Skeletal muscle tissue (tissue), 5 donors: ENCODE data around the gene PGAP3. TPM values are rescaled to one million over a fixed set of nuclear protein-coding genes. Genes with fewer than 3 reads are reported as not detected.
A peak's percentile ranks its signal among the peaks of the same experiment; 100 is the strongest.

Source experiments
- H3K27ac ChIP-seq: one replicate; pipeline ENCODE4 v1.7.0; 2013; ENCODE audit warnings: mild to moderate bottlenecking, low read depth, low read length, inconsistent platforms
- H3K27me3 ChIP-seq, 3 donors: one replicate each; pipeline ENCODE4 v1.7.0; 2013; ENCODE audit warnings: low read length in 3 of 3; ENCODE audit not compliant: control insufficient read depth in 3 of 3, insufficient read depth in 3 of 3
- H3K36me3 ChIP-seq, 3 donors: one replicate each; pipeline ENCODE4 v1.7.0; 2013; ENCODE audit warnings: low read length in 3 of 3; ENCODE audit not compliant: control insufficient read depth in 3 of 3, insufficient read depth in 3 of 3
- H3K4me1 ChIP-seq, 3 donors: one replicate each; pipeline ENCODE4 v1.7.0; 2013; ENCODE audit warnings: low read length in 3 of 3, mild to moderate bottlenecking in 3 of 3; ENCODE audit not compliant: control insufficient read depth in 3 of 3, insufficient read depth in 3 of 3
- H3K4me3 ChIP-seq, 3 donors: one replicate each; pipeline ENCODE4 v1.7.0; 2013; ENCODE audit warnings: low read length in 3 of 3
- H3K9ac ChIP-seq, 3 donors: one replicate each; pipeline ENCODE4 v1.7.0; 2013; ENCODE audit warnings: low read length in 3 of 3, mild to moderate bottlenecking in 3 of 3, moderate library complexity in 2 of 3, low read depth in 1 of 3
- H3K9me3 ChIP-seq, 3 donors: one replicate each; pipeline ENCODE4 v1.7.0; 2013; ENCODE audit warnings: low read length in 3 of 3; ENCODE audit not compliant: control insufficient read depth in 3 of 3
- small RNA-seq: library from RNA; depleted of rRNA; stranded (forward); fragments of <200 nt; gene quantifications from one replicate; pipeline ENCODE3, GENCODE V24; 2014
- total RNA-seq: library from RNA; depleted of rRNA; stranded (reverse); fragments of >200 nt; gene quantifications from one replicate; pipeline ENCODE4 v1.2.3, GENCODE V29; 2014
- donor health status: Osteomylitis.

Gene PGAP3
- total RNA-seq, 1 donor from 2014 or later: 7.3 TPM

DNA sequence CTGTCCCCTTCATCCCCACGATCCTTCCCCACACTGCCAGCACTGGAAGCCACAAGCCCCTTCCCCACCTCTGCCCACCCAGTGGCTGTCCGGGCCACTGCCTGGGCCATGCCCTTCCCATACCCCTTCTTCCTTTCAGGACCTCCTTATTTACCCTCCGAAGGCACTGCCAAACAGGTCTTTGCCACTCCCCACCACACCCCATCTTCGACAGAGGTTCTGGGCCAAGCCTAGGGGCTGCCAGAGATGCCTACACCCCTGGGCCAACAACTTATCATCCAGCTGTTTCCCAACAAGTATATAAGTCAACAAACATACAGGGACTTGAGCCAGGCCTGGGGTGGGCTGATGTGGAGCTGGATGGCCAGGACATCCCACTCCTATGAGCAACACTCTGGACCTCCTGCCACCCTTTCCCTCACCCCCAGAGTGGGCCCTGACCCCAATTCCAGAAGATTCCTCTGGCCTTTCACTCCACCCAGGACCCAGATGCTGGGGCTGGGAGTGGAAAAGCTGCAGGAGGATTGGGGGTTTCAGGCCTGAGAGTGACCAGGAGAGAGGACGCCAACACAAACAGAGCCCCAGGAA, 62.6 kb downstream of the PGAP3 start:
- Histone ChIP-seq H3K9me3 (no peaks in the 10 kb centered on the region), H3K36me3 (no peaks in the 10 kb centered on the region), H3K9ac (no peak overlapping the region), H3K4me3 (no peak overlapping the region), H3K27ac (no peak overlapping the region), H3K27me3 (peaks cover 35 to 63% (median 61%) of the 10 kb centered on the region in 3 donors), H3K4me1 (peaks cover 9 to 14% (median 11%) of the 10 kb centered on the region in 3 donors)

DNA sequence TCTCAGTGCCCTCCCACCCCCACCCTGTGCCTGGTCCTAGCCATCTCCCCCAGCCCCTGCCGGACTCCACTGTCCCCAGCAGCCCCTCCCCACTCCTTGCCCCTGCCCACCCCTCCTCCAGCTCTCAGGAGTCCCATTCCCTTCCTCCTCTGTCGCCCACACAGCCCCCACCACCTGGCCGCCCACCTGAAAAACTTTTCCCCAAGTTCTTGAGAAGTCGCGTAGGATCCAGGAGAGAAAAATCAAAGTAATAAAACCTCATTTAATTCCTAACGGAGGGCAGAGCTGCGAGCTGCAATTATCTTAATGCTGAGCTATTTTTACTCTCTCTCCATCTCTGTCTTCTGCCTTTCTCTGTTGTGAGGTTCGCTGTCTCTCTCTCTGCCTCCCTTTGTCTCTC, 63.5 kb downstream of the PGAP3 start:
- Histone ChIP-seq H3K36me3 (no peaks in the 10 kb centered on the region), H3K4me1 (peaks cover 9 to 14% (median 11%) of the 10 kb centered on the region in 3 donors), H3K27me3 (peaks cover 29 to 54% (median 52%) of the 10 kb centered on the region in 3 donors), H3K9ac (no peak overlapping the region), H3K4me3 (no peak overlapping the region), H3K27ac (no peak overlapping the region), H3K9me3 (no peaks in the 10 kb centered on the region)

DNA sequence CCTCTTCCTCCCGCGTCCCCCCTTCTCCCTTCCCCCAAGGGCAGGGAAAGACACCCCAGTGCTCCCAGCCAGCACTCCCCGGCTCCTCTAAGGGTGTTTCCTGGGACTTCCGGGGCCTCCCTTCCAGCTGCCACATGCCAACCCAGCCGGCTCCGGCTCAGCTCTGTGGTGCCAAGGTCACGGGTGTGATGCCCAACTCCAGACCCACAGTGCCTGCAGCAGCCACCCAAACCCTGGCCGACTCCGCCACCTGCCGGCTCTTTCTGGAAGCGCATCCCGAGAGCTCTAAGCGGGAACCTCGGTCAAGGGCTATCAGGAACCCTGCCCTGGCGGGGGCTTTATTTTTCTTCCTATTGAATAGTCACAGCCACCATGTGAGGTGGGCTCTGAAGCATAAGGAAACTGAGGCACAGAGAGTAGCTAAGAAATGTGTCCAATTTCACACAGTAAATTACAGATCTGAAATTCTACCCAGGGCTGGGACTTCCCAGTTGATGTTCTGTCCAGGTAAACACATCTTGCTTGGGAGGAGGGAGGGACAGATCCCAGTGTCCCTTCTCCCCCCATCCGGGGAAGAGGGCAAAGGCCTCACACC, 64.4 kb downstream of the PGAP3 start:
- H3K27ac ChIP-seq: no peak overlapping the region
- no peak overlapping the region for H3K9ac ChIP-seq
- peaks cover 29 to 47% (median 46%) of the 10 kb centered on the region in 3 donors for H3K27me3 ChIP-seq
- no peak overlapping the region for H3K4me3 ChIP-seq
- no peaks in the 10 kb centered on the region for H3K36me3 ChIP-seq
- no peaks in the 10 kb centered on the region for H3K9me3 ChIP-seq
- H3K4me1 ChIP-seq: peaks cover 13 to 18% (median 14%) of the 10 kb centered on the region in 3 donors

DNA sequence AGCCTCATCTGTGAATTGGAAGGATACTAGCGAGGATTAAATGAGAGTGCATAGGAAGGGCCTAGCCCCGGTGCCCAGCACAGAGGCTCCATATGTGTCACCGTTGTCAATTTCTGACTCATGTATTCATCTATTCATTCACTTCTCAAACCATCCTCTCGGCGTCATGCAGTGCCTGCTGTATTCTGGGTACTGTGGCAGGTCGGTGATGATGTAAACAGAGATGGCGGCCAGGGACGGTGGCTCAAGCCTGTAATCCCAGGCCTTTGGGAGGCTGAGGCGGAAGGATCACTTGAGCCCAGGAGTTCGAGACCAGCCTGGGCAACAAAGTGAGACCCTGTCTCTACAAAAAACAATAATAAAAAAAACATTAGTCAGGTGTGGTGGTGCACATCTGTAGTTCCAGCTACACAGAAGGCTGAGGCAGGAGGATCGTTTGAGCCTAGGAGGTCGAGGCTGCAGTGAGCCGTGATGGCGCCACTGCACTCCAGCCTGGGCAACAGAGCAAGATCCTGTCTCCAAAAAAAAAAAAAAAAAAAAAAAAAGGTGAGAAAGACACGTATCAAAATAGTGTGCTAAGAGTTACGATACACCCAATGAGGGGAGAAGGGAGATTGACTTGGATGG, 65.4 kb downstream of the PGAP3 start:
- peaks cover 23 to 40% (median 38%) of the 10 kb centered on the region in 3 donors for H3K27me3 ChIP-seq
- peaks cover 14 to 21% (median 14%) of the 10 kb centered on the region in 3 donors for H3K4me1 ChIP-seq
- no peaks in the 10 kb centered on the region for H3K9me3 ChIP-seq
- peak overlapping the region in 1 of 3 donors; percentile 20 for H3K4me3 ChIP-seq
- H3K36me3 ChIP-seq: no peaks in the 10 kb centered on the region
- H3K27ac ChIP-seq: no peak overlapping the region
- H3K9ac ChIP-seq: no peak overlapping the region

DNA sequence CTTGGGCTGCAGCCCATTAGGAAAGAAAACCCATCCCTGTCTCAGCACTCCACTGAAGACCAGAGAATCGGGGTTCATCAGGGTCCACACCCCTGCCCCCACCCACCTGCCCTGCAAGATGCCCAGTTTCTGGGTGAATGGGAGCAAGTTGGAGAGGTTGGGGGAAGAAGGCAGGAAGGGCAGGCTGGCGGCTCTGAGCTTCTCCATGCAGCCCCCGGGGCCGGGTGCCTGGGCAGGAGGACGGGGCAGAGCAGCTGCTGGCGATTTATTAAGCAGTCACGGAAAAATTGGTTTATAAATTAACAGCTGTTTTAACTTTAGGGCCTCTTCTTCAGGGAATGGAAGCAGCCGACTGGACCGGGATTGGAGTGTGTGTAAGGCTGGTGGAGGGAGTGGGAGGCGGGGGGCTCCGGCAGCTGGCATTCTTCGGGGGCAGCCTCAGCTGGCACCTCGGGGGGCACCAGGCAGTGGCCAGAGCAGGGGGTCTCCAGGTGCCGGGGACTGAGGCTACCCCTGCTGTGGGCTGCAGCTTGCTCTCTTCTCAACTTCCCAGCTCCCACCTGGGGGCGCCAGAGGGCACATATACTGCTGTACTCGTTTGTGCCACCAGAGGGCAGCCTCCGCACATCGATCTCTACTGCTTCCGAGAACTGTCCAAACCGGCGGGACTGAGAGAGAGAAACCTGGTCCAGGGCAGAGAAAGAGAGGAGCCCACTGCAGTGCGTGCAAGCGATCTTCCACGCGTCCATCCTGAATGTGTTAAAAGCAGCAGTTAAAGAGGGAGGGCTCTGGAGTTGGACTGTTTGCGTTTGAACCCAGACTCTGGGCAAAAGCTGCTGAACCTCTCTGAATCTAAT, 66.1 kb downstream of the PGAP3 start:
- Histone ChIP-seq H3K9ac (peak overlapping the region in 1 of 3 donors; percentile 12), H3K36me3 (no peaks in the 10 kb centered on the region), H3K27ac (no peak overlapping the region), H3K4me3 (peak overlapping the region in 2 of 3 donors; percentile 20 to 35), H3K4me1 (peaks cover 10 to 19% (median 12%) of the 10 kb centered on the region in 3 donors), H3K27me3 (peaks cover 24 to 40% (median 36%) of the 10 kb centered on the region in 3 donors), H3K9me3 (no peaks in the 10 kb centered on the region)

Small RNA genes within 50 kb of the gene (small RNA-seq; reads per million reads assigned to genes)
- 0.28 reads per million, percentile 25 among the genes with 10 or more reads in this experiment for gene MIR4728

Other genes with a start within 250 kb of the PGAP3 start
- gene MED1, start 236.8 kb downstream of the PGAP3 start, total RNA-seq: 20.9 TPM
- gene CDK12, start 226.6 kb downstream of the PGAP3 start, total RNA-seq: 29.2 TPM
- gene NEUROD2, start 80.1 kb downstream of the PGAP3 start, total RNA-seq: not detected
- 3.1 TPM for gene PPP1R1B, start 61.1 kb downstream of the PGAP3 start, total RNA-seq
- gene STARD3, start 50.9 kb downstream of the PGAP3 start, total RNA-seq: 11.5 TPM
- gene TCAP, start 22.7 kb downstream of the PGAP3 start, total RNA-seq: 78.8 TPM
- 0.52 TPM for gene PNMT, start 19.6 kb downstream of the PGAP3 start, total RNA-seq
- 69.9 TPM for gene ERBB2, start 12.0 kb upstream of the PGAP3 start, total RNA-seq
- gene MIEN1, start 42.5 kb upstream of the PGAP3 start, total RNA-seq: 6.3 TPM
- not detected for gene GRB7, start 49.9 kb upstream of the PGAP3 start, total RNA-seq
- gene IKZF3, start 176.3 kb upstream of the PGAP3 start, total RNA-seq: 0.52 TPM
- gene ZPBP2, start 180.1 kb upstream of the PGAP3 start, total RNA-seq: not detected
- 8.9 TPM for gene GSDMB, start 230.6 kb upstream of the PGAP3 start, total RNA-seq
- gene ORMDL3, start 239.5 kb upstream of the PGAP3 start, total RNA-seq: 37.1 TPM
- gene LRRC3C, start 239.7 kb upstream of the PGAP3 start, total RNA-seq: not detected